Measurements from ENCODE around the gene ADRM1.

DNA sequence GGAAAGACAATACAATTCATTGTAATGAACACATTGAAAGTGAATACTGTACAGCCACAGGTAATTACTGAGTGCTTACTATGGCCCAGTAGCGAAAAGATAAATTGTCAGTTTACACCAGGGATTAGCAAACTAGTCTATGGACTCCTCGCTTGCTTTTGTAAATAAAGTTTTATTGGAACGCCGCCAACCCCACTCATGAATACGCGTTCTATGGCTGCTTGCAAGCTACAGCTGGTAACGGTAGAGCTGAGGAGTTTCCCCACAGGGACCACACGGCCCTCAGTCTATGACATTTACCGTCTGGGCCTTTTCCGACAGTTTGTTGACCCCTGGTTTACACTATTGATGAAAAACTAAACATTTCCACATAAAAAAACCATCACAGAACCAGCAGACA lies 40.1 kb downstream of the ADRM1 start:
- TF ChIP-seq EZH2phosphoT487 (IDR thresholded peaks at IDR 0.05) = no peak
- TF ChIP-seq CTCF (IDR thresholded peaks at IDR 0.05) = no peak

Data from neural progenitor cell (in vitro differentiated cells).